Measurements from ENCODE around the gene SPP2. TPM values are rescaled to one million over a fixed set of nuclear protein-coding genes. Genes with fewer than 3 reads are reported as not detected.

Gene SPP2
- total RNA-seq, 2 experiments from 2014 or later, result not detected

GRCh38 chr2:234076451-234076850 lies 25.9 kb downstream of the SPP2 start:
- Mint-ChIP-seq H3K4me1 (ENCODE audit: low read depth) (peaks cover 13% of the 10 kb centered on the region), H3K36me3 (no peaks in the 10 kb centered on the region), H3K27ac (no peak overlapping the region), H3K4me3 (no peak overlapping the region), H3K27me3 (no peaks in the 10 kb centered on the region), H3K9me3 (peaks cover 3% of the 10 kb centered on the region)
- DNase-seq, result no peak
- ChIA-PET CTCF (interaction anchor here (0.9 kb wide), 1 partner anchor 59 kb away, joined by 3 read pairs; no protein-coding TSS in a partner anchor), POLR2A (no interaction called here)
- intact Hi-C loops (cut with micrococcal nuclease), result no loop called here

GRCh38 chr2:234078129-234078528 lies 27.6 kb downstream of the SPP2 start:
- no peak overlapping the region for H3K4me3 Mint-ChIP-seq
- no peaks in the 10 kb centered on the region for H3K36me3 Mint-ChIP-seq
- CTCF ChIA-PET, result interaction anchor here (1.6 kb wide), 1 partner anchor 57 kb away, joined by 3 read pairs; no protein-coding TSS in a partner anchor
- intact Hi-C loops (cut with micrococcal nuclease), result no loop called here
- no peak overlapping the region for H3K27ac Mint-ChIP-seq
- H3K9me3 Mint-ChIP-seq, result peaks cover 3% of the 10 kb centered on the region
- peaks cover 9% of the 10 kb centered on the region for H3K4me1 Mint-ChIP-seq (ENCODE audit: low read depth)
- H3K27me3 Mint-ChIP-seq, result no peaks in the 10 kb centered on the region
- DNase-seq, result no peak
- POLR2A ChIA-PET, result no interaction called here

GRCh38 chr2:234081970-234082822 lies 31.7 kb downstream of the SPP2 start:
- CTCF ChIA-PET, result no interaction called here
- H3K27ac Mint-ChIP-seq, result no peak overlapping the region

GRCh38 chr2:234083572-234084348 lies 33.3 kb downstream of the SPP2 start:
- no peak overlapping the region for H3K27ac Mint-ChIP-seq
- peaks cover 15% of the 10 kb centered on the region for H3K9me3 Mint-ChIP-seq
- DNase-seq, result no peak
- H3K36me3 Mint-ChIP-seq, result no peaks in the 10 kb centered on the region
- intact Hi-C loops (cut with micrococcal nuclease), result no loop called here
- H3K4me3 Mint-ChIP-seq, result no peak overlapping the region
- no peaks in the 10 kb centered on the region for H3K27me3 Mint-ChIP-seq
- ChIA-PET POLR2A (no interaction called here), CTCF (interaction anchor here (1.1 kb wide), 1 partner anchor 461 kb away, joined by 3 read pairs; no protein-coding TSS in a partner anchor)
- H3K4me1 Mint-ChIP-seq (ENCODE audit: low read depth), result peaks cover 5% of the 10 kb centered on the region

More at GRCh38 chr2:234081970-234082822, 31.7 kb downstream of the SPP2 start:
- Mint-ChIP-seq H3K4me3 (no peak overlapping the region), H3K9me3 (peaks cover 8% of the 10 kb centered on the region), H3K36me3 (no peaks in the 10 kb centered on the region), H3K27me3 (no peaks in the 10 kb centered on the region), H3K4me1 (ENCODE audit: low read depth) (peaks cover 5% of the 10 kb centered on the region)
- no peak for DNase-seq
- POLR2A ChIA-PET, result no interaction called here
- intact Hi-C loops (cut with micrococcal nuclease), result no loop called here

- H3K36me3 Mint-ChIP-seq, result no peaks in the 10 kb centered on the region
- intact Hi-C loops (cut with micrococcal nuclease), result no loop called here
- POLR2A ChIA-PET, result no interaction called here
- H3K27me3 Mint-ChIP-seq, result no peaks in the 10 kb centered on the region
- H3K9me3 Mint-ChIP-seq, result peaks cover 12% of the 10 kb centered on the region
- H3K4me1 Mint-ChIP-seq (ENCODE audit: low read depth), result no peaks in the 10 kb centered on the region
- DNase-seq, result no peak
- CTCF ChIA-PET, result no interaction called here
- H3K27ac Mint-ChIP-seq, result no peak overlapping the region
- no peak overlapping the region for H3K4me3 Mint-ChIP-seq
These were observed 41.0 kb downstream of the SPP2 start for GRCh38 chr2:234091432-234091879.

GRCh38 chr2:234091883-234092282 lies 41.4 kb downstream of the SPP2 start:
- ChIA-PET CTCF (no interaction called here), POLR2A (no interaction called here)
- no peaks in the 10 kb centered on the region for H3K36me3 Mint-ChIP-seq
- no peak overlapping the region for H3K4me3 Mint-ChIP-seq
- intact Hi-C loops (cut with micrococcal nuclease), result no loop called here
- DNase-seq, result no peak
- H3K27ac Mint-ChIP-seq, result no peak overlapping the region
- H3K9me3 Mint-ChIP-seq, result peaks cover 11% of the 10 kb centered on the region
- H3K4me1 Mint-ChIP-seq (ENCODE audit: low read depth), result no peaks in the 10 kb centered on the region
- H3K27me3 Mint-ChIP-seq, result no peaks in the 10 kb centered on the region

GRCh38 chr2:234092344-234092743 lies 41.8 kb downstream of the SPP2 start:
- no peak overlapping the region for H3K27ac Mint-ChIP-seq
- DNase-seq, result no peak
- POLR2A ChIA-PET, result no interaction called here
- intact Hi-C loops (cut with micrococcal nuclease), result no loop called here
- no peaks in the 10 kb centered on the region for H3K36me3 Mint-ChIP-seq
- peaks cover 6% of the 10 kb centered on the region for H3K9me3 Mint-ChIP-seq
- H3K4me1 Mint-ChIP-seq (ENCODE audit: low read depth), result no peaks in the 10 kb centered on the region
- H3K27me3 Mint-ChIP-seq, result no peaks in the 10 kb centered on the region
- no peak overlapping the region for H3K4me3 Mint-ChIP-seq
- CTCF ChIA-PET, result no interaction called here

GRCh38 chr2:234095301-234095700 lies 44.8 kb downstream of the SPP2 start:
- no peaks in the 10 kb centered on the region for H3K36me3 Mint-ChIP-seq
- POLR2A ChIA-PET, result no interaction called here
- no peak overlapping the region for H3K27ac Mint-ChIP-seq
- H3K9me3 Mint-ChIP-seq, result no peaks in the 10 kb centered on the region
- DNase-seq, result no peak
- CTCF ChIA-PET, result no interaction called here
- peaks cover 12% of the 10 kb centered on the region for H3K4me1 Mint-ChIP-seq (ENCODE audit: low read depth)
- H3K27me3 Mint-ChIP-seq, result no peaks in the 10 kb centered on the region
- intact Hi-C loops (cut with micrococcal nuclease), result no loop called here
- no peak overlapping the region for H3K4me3 Mint-ChIP-seq

GRCh38 chr2:234096164-234096563 lies 45.7 kb downstream of the SPP2 start:
- intact Hi-C loops (cut with micrococcal nuclease), result no loop called here
- CTCF ChIA-PET, result no interaction called here
- POLR2A ChIA-PET, result no interaction called here

GRCh38 chr2:234098681-234099080 lies 48.2 kb downstream of the SPP2 start:
- Mint-ChIP-seq H3K4me3 (no peak overlapping the region), H3K4me1 (ENCODE audit: low read depth) (peaks cover 32% of the 10 kb centered on the region), H3K36me3 (no peaks in the 10 kb centered on the region), H3K27ac (no peak overlapping the region), H3K9me3 (no peaks in the 10 kb centered on the region), H3K27me3 (no peaks in the 10 kb centered on the region)
- CTCF ChIA-PET, result no interaction called here
- POLR2A ChIA-PET, result no interaction called here
- intact Hi-C loops (cut with micrococcal nuclease), result no loop called here
- DNase-seq, result no peak

More at GRCh38 chr2:234096164-234096563, 45.7 kb downstream of the SPP2 start:
- no peaks in the 10 kb centered on the region for H3K27me3 Mint-ChIP-seq
- no peak overlapping the region for H3K4me3 Mint-ChIP-seq
- no peak overlapping the region for H3K27ac Mint-ChIP-seq
- H3K36me3 Mint-ChIP-seq, result no peaks in the 10 kb centered on the region
- peaks cover 20% of the 10 kb centered on the region for H3K4me1 Mint-ChIP-seq (ENCODE audit: low read depth)
- H3K9me3 Mint-ChIP-seq, result no peaks in the 10 kb centered on the region
- DNase-seq, result no peak

- H3K4me3 Mint-ChIP-seq, result no peak overlapping the region
- H3K36me3 Mint-ChIP-seq, result no peaks in the 10 kb centered on the region
- no peaks in the 10 kb centered on the region for H3K9me3 Mint-ChIP-seq
- intact Hi-C loops (cut with micrococcal nuclease), result no loop called here
- no peaks in the 10 kb centered on the region for H3K27me3 Mint-ChIP-seq
- ChIA-PET CTCF (no interaction called here), POLR2A (interaction anchor here (0.6 kb wide), 1 partner anchor 10 kb away, joined by 3 read pairs; no protein-coding TSS in a partner anchor)
- H3K27ac Mint-ChIP-seq, result no peak overlapping the region
- peaks cover 32% of the 10 kb centered on the region for H3K4me1 Mint-ChIP-seq (ENCODE audit: low read depth)
- no peak for DNase-seq
These were observed 48.8 kb downstream of the SPP2 start for GRCh38 chr2:234099266-234099665.

GRCh38 chr2:234100686-234101085 lies 50.2 kb downstream of the SPP2 start:
- Mint-ChIP-seq H3K4me3 (no peak overlapping the region), H3K4me1 (ENCODE audit: low read depth) (peaks cover 32% of the 10 kb centered on the region), H3K27ac (no peak overlapping the region)

More at GRCh38 chr2:234100686-234101085, 50.2 kb downstream of the SPP2 start:
- intact Hi-C loops (cut with micrococcal nuclease), result loop anchor here (5.0 kb wide), 2 partner anchors 108 to 123 kb away; no protein-coding TSS in a partner anchor
- no peak for DNase-seq
- no peaks in the 10 kb centered on the region for H3K9me3 Mint-ChIP-seq
- H3K36me3 Mint-ChIP-seq, result no peaks in the 10 kb centered on the region
- POLR2A ChIA-PET, result no interaction called here
- CTCF ChIA-PET, result interaction anchor here (1.2 kb wide), 1 partner anchor 34 kb away, joined by 5 read pairs; no protein-coding TSS in a partner anchor
- H3K27me3 Mint-ChIP-seq, result no peaks in the 10 kb centered on the region
